ENCODE results near the gene ROR1. TPM values are rescaled to one million over a fixed set of nuclear protein-coding genes. Genes with fewer than 3 reads are reported as not detected.
A peak's percentile ranks its signal among the peaks of the same experiment; 100 is the strongest.

ROR1 gene
- total RNA-seq, 1 experiment from 2014 or later = 56.3 TPM

DNA sequence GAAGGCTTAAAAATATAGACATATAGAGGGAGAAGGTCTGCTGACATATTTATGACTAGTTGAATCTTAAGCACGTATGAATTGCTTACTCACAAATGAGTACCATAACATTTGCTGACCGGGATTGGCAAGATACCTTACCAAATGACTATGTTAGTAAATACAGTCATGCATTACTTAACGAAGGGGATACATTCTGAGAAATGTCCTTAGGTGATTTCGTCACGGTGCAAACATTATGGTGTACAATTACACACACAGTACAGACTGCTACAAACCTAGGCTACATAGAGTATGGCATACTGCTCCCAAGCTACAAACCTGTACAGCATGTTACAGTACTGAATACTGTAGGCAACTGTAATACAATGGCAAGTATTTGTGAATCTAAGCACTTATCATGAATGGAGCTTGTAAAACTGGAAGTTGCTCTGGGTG is 410.2 kb downstream of the ROR1 start (continued):
- TF ChIP-seq, protein P1, sequence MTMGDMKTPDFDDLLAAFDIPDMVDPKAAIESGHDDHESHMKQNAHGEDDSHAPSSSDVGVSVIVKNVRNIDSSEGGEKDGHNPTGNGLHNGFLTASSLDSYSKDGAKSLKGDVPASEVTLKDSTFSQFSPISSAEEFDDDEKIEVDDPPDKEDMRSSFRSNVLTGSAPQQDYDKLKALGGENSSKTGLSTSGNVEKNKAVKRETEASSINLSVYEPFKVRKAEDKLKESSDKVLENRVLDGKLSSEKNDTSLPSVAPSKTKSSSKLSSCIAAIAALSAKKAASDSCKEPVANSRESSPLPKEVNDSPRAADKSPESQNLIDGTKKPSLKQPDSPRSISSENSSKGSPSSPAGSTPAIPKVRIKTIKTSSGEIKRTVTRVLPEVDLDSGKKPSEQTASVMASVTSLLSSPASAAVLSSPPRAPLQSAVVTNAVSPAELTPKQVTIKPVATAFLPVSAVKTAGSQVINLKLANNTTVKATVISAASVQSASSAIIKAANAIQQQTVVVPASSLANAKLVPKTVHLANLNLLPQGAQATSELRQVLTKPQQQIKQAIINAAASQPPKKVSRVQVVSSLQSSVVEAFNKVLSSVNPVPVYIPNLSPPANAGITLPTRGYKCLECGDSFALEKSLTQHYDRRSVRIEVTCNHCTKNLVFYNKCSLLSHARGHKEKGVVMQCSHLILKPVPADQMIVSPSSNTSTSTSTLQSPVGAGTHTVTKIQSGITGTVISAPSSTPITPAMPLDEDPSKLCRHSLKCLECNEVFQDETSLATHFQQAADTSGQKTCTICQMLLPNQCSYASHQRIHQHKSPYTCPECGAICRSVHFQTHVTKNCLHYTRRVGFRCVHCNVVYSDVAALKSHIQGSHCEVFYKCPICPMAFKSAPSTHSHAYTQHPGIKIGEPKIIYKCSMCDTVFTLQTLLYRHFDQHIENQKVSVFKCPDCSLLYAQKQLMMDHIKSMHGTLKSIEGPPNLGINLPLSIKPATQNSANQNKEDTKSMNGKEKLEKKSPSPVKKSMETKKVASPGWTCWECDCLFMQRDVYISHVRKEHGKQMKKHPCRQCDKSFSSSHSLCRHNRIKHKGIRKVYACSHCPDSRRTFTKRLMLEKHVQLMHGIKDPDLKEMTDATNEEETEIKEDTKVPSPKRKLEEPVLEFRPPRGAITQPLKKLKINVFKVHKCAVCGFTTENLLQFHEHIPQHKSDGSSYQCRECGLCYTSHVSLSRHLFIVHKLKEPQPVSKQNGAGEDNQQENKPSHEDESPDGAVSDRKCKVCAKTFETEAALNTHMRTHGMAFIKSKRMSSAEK (CRISPR knock-in tag; IDR thresholded peaks at IDR 0.05; ENCODE audit: borderline replicate concordance) = no peak
- no peak for TF ChIP-seq USF2 (CRISPR knock-in tag; IDR thresholded peaks at IDR 0.05)
- TF ChIP-seq SP1 (CRISPR knock-in tag; conservative IDR thresholded peaks at IDR 0.05) = no peak
- TF ChIP-seq NR3C1 (CRISPR knock-in tag; conservative IDR thresholded peaks at IDR 0.05; ENCODE audit: low read depth) = no peak

GRCh38 chr1:64186138-64186897 is 412.5 kb downstream of the ROR1 start:
- no peak for ATAC-seq
- Mint-ChIP-seq H3K36me3 (no peaks in the 10 kb centered on the region), H3K27ac (0 out of 2 replicates have a peak overlapping the region, but pooled peaks have one; percentile 72), H3K4me1 (peaks cover 21% of the 10 kb centered on the region), H3K4me3 (no peak overlapping the region), H3K9me3 (no peaks in the 10 kb centered on the region), H3K27me3 (ENCODE audit: low read depth) (no peaks in the 10 kb centered on the region)
- TF ChIP-seq, protein P2, sequence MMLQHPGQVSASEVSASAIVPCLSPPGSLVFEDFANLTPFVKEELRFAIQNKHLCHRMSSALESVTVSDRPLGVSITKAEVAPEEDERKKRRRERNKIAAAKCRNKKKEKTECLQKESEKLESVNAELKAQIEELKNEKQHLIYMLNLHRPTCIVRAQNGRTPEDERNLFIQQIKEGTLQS (CRISPR knock-in tag; conservative IDR thresholded peaks at IDR 0.05) = no peak
- TF ChIP-seq ELF4 (CRISPR knock-in tag; IDR thresholded peaks at IDR 0.05; ENCODE audit: low read depth) = no peak
- TF ChIP-seq FOXP4 (CRISPR knock-in tag; IDR thresholded peaks at IDR 0.05) = no peak
- TF ChIP-seq ETV6 (CRISPR knock-in tag; IDR thresholded peaks at IDR 0.05) = no peak
- CTCF ChIA-PET = interaction anchor here (1.5 kb wide), 1 partner anchor 512 kb away, joined by 3 read pairs; no protein-coding TSS in a partner anchor
- POLR2A ChIA-PET = no interaction called here
- no peak for DNase-seq (ENCODE audit: low spot score)

DNA sequence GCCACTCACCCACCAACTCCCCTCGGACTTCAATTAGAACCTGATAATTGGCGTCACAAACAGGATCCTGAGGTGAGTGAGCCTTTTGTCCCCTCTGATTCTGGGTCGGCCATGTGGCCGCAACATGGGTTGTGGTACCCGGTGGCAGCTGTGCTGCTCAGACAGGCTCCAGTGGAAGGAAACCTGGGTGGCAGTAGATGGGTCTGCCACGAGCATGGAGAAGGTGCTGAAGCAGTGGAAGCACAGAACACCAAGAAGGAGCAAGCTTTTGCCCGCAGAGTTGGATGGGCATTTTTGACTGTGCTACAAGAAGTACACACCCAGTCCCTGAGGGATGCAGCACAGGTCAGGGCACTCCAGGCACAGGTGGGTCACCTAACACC is 413.1 kb downstream of the ROR1 start:
- ChIA-PET POLR2A (no interaction called here), CTCF (interaction anchor here (1.5 kb wide), 1 partner anchor 513 kb away, joined by 3 read pairs; no protein-coding TSS in a partner anchor)
- peaks cover 20% of the 10 kb centered on the region for H3K4me1 Mint-ChIP-seq
- TF ChIP-seq CREB1 (CRISPR knock-in tag; IDR thresholded peaks at IDR 0.05) (no peak), TEAD4 (CRISPR knock-in tag; IDR thresholded peaks at IDR 0.05) (no peak), ZNF121 (CRISPR knock-in tag; IDR thresholded peaks at IDR 0.05) (no peak), ZNF317 (CRISPR knock-in tag; IDR thresholded peaks at IDR 0.05; ENCODE audit: borderline replicate concordance, low read depth) (no peak)
- TF ChIP-seq, protein P3, sequence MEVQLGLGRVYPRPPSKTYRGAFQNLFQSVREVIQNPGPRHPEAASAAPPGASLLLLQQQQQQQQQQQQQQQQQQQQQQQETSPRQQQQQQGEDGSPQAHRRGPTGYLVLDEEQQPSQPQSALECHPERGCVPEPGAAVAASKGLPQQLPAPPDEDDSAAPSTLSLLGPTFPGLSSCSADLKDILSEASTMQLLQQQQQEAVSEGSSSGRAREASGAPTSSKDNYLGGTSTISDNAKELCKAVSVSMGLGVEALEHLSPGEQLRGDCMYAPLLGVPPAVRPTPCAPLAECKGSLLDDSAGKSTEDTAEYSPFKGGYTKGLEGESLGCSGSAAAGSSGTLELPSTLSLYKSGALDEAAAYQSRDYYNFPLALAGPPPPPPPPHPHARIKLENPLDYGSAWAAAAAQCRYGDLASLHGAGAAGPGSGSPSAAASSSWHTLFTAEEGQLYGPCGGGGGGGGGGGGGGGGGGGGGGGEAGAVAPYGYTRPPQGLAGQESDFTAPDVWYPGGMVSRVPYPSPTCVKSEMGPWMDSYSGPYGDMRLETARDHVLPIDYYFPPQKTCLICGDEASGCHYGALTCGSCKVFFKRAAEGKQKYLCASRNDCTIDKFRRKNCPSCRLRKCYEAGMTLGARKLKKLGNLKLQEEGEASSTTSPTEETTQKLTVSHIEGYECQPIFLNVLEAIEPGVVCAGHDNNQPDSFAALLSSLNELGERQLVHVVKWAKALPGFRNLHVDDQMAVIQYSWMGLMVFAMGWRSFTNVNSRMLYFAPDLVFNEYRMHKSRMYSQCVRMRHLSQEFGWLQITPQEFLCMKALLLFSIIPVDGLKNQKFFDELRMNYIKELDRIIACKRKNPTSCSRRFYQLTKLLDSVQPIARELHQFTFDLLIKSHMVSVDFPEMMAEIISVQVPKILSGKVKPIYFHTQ (CRISPR knock-in tag; IDR thresholded peaks at IDR 0.05) = no peak
- TF ChIP-seq, protein P1 (CRISPR knock-in tag; IDR thresholded peaks at IDR 0.05; ENCODE audit: borderline replicate concordance) = no peak

More for the DNA sequence above, 413.1 kb downstream of the ROR1 start:
- DNase-seq (ENCODE audit: low spot score) (no peak), ATAC-seq (no peak)
- Mint-ChIP-seq H3K4me3 (no peak overlapping the region), H3K9me3 (0 out of 2 replicates have a peak, but pooled peaks cover 4% of the 10 kb centered on the region), H3K27ac (0 out of 2 replicates have a peak overlapping the region, but pooled peaks have one; percentile 74), H3K36me3 (no peaks in the 10 kb centered on the region), H3K27me3 (ENCODE audit: low read depth) (no peaks in the 10 kb centered on the region)
